H1 (cell line): ENCODE data around the gene MIR17HG. TPM values are rescaled to one million over a fixed set of nuclear protein-coding genes. Genes with fewer than 3 reads are reported as not detected.

Experiments
- CTCF ChIA-PET: fragments of 300-600 bp; sonication (Branson Sonifier 250); formaldehyde crosslinking; loops from one replicate; lab custom pipeline; 2021; ENCODE audit not compliant: partially characterized antibody; lab: Charles Lee
- POLR2A ChIA-PET: fragments of 300-600 bp; sonication (Branson Sonifier 250); formaldehyde crosslinking; loops from one replicate; lab custom pipeline; 2021; ENCODE audit warnings: inconsistent platforms; ENCODE audit not compliant: partially characterized antibody; lab: Charles Lee
- DNase-seq, 2 experiments: peaks; one replicate each; pipeline versions ENCODE4 v3.0.0 to v3.0.0-alpha.2; 2010 to 2022; ENCODE audit warnings: low spot score in 2 of 2, low read depth in 1 of 2, mixed read lengths in 1 of 2
- FAIRE-seq: peaks from 2 replicates; lab custom pipeline; 2011; peaks lifted over from hg19 to GRCh38; lab: Jason Lieb, UNC
- H2AFZ ChIP-seq: 2 replicates; pipeline ENCODE4 v1.8.1; 2012; ENCODE audit warnings: low read length, inconsistent platforms
- H2AK5ac ChIP-seq: 2 replicates; pipeline ENCODE4 v1.6.1; 2013; ENCODE audit warnings: low read depth, low read length
- H2BK120ac ChIP-seq: replicated peaks from 2 replicates; pipeline ENCODE3; 2013; ENCODE audit warnings: low read depth, low read length, inconsistent platforms
- H2BK12ac ChIP-seq: 2 replicates; pipeline ENCODE4 v1.6.1; 2013; ENCODE audit warnings: low read depth, low read length
- H2BK15ac ChIP-seq: 2 replicates; pipeline ENCODE4 v1.6.1; 2013; ENCODE audit warnings: low read length
- H2BK20ac ChIP-seq: 2 replicates; pipeline ENCODE4 v1.6.1; 2013; ENCODE audit warnings: low read length
- H2BK5ac ChIP-seq: 2 replicates; pipeline ENCODE4 v1.6.1; 2013; ENCODE audit warnings: low read depth, low read length
- H3K14ac ChIP-seq: 2 replicates; pipeline ENCODE4 v1.6.1; 2013; ENCODE audit warnings: inconsistent platforms; ENCODE audit not compliant: insufficient read length
- H3K18ac ChIP-seq: 2 replicates; pipeline ENCODE4 v1.6.1; 2013; ENCODE audit warnings: low read length; ENCODE audit errors: extremely low read depth
- H3K23ac ChIP-seq: 2 replicates; pipeline ENCODE4 v1.6.1; 2013; ENCODE audit warnings: inconsistent platforms; ENCODE audit not compliant: insufficient read length
- H3K23me2 ChIP-seq: 2 replicates; pipeline ENCODE4 v1.6.1; 2013; ENCODE audit warnings: low read depth, low read length
- H3K27ac ChIP-seq: 2 replicates; pipeline ENCODE4 v1.6.1; 2011; ENCODE audit warnings: low read depth, low read length, inconsistent platforms
- H3K27me3 ChIP-seq, 4 experiments: replicated peaks in 1 of 4; 1 replicate in 1 of 4; 2 replicates in 3 of 4; pipeline versions ENCODE4 v1.6.1 to v1.8.1; 2011 to 2013; ENCODE audit warnings: low read length in 3 of 4, mild to moderate bottlenecking in 3 of 4, inconsistent platforms in 2 of 4, mixed read lengths in 2 of 4, moderate library complexity in 1 of 4; ENCODE audit not compliant: control insufficient read depth in 3 of 4, insufficient read depth in 3 of 4; ENCODE audit errors: extremely low read depth in 1 of 4
- H3K36me3 ChIP-seq, 4 experiments: 2 replicates each; pipeline versions ENCODE4 v1.6.1 to v1.8.1; 2011 to 2013; ENCODE audit warnings: mild to moderate bottlenecking in 4 of 4, low read length in 3 of 4, moderate library complexity in 2 of 4, control low read depth in 1 of 4, inconsistent platforms in 1 of 4; ENCODE audit not compliant: insufficient read depth in 4 of 4, control insufficient read depth in 2 of 4
- H3K4ac ChIP-seq: replicated peaks from 2 replicates; pipeline ENCODE3; 2013; ENCODE audit warnings: low read length, low read depth, mixed read lengths, inconsistent platforms; ENCODE audit not compliant: insufficient read length
- H3K4me1 ChIP-seq, 4 experiments: replicated peaks in 1 of 4; 1 replicate in 1 of 4; 2 replicates in 3 of 4; pipeline versions ENCODE4 v1.6.1 to v1.8.1; 2011 to 2013; ENCODE audit warnings: low read length in 3 of 4, inconsistent platforms in 2 of 4, mixed read lengths in 1 of 4; ENCODE audit not compliant: insufficient read depth in 4 of 4, control insufficient read depth in 3 of 4
- H3K4me2 ChIP-seq, 2 experiments: 2 replicates each; pipeline versions ENCODE4 v1.6.1 to v1.8.1; 2011 to 2013; ENCODE audit warnings: low read depth in 2 of 2, low read length in 2 of 2, control low read depth in 1 of 2, inconsistent platforms in 1 of 2, mild to moderate bottlenecking in 1 of 2; ENCODE audit not compliant: insufficient read depth in 1 of 2
- H3K4me3 ChIP-seq, 4 experiments: fragments of 200-600, 300-600 bp in 1 of 4; sonication (generic), shearing (Covaris generic), sonication (Bioruptor Twin) in 1 of 4; 2 replicates each; pipeline versions ENCODE4 v1.5.1 to v1.8.1; 2011 to 2016; ENCODE audit warnings: low read length in 4 of 4, low read depth in 3 of 4, control low read depth in 2 of 4, inconsistent platforms in 2 of 4, mild to moderate bottlenecking in 2 of 4, mixed read lengths in 1 of 4, moderate library complexity in 1 of 4; ENCODE audit not compliant: insufficient read depth in 2 of 4; ENCODE audit errors: extremely low read depth in 1 of 4
- H3K56ac ChIP-seq: replicated peaks from 2 replicates; pipeline ENCODE3; 2013; ENCODE audit warnings: low read depth, mild to moderate bottlenecking, mixed read lengths, low read length, inconsistent platforms; ENCODE audit not compliant: insufficient read length
- H3K79me1 ChIP-seq: 2 replicates; pipeline ENCODE4 v1.6.1; 2013; ENCODE audit warnings: low read depth, low read length, control low read depth
- H3K79me2 ChIP-seq, 2 experiments: 2 replicates each; pipeline versions ENCODE4 v1.6.1 to v1.8.1; 2012 to 2013; ENCODE audit warnings: low read length in 2 of 2, mild to moderate bottlenecking in 2 of 2, inconsistent platforms in 1 of 2; ENCODE audit not compliant: insufficient read depth in 2 of 2, control insufficient read depth in 1 of 2
- H3K9ac ChIP-seq, 4 experiments: replicated peaks in 1 of 4; 1 replicate in 1 of 4; 2 replicates in 3 of 4; pipeline versions ENCODE4 v1.6.1 to v1.8.1; 2011 to 2013; ENCODE audit warnings: low read depth in 3 of 4, low read length in 3 of 4, control low read depth in 2 of 4, mild to moderate bottlenecking in 2 of 4, moderate library complexity in 2 of 4, inconsistent platforms in 1 of 4; ENCODE audit errors: extremely low read depth in 1 of 4
- H3K9me3 ChIP-seq, 2 experiments: 2 replicates each; pipeline versions ENCODE4 v1.6.1 to v1.8.1; 2012 to 2013; ENCODE audit warnings: mild to moderate bottlenecking in 2 of 2, moderate library complexity in 2 of 2, control low read depth in 1 of 2, inconsistent platforms in 1 of 2, low read depth in 1 of 2, low read length in 1 of 2, mixed read lengths in 1 of 2; ENCODE audit not compliant: insufficient read depth in 2 of 2
- H4K20me1 ChIP-seq, 2 experiments: replicated peaks in 1 of 2; 2 replicates each; pipeline versions ENCODE3 to v1.8.1; 2011 to 2013; ENCODE audit warnings: inconsistent platforms in 2 of 2, low read length in 2 of 2, mild to moderate bottlenecking in 1 of 2; ENCODE audit not compliant: insufficient read depth in 2 of 2, control insufficient read depth in 1 of 2
- H4K5ac ChIP-seq: 2 replicates; pipeline ENCODE4 v1.6.1; 2013; ENCODE audit warnings: low read length, low read depth, mixed read lengths, inconsistent platforms; ENCODE audit not compliant: insufficient read length
- H4K8ac ChIP-seq: 2 replicates; pipeline ENCODE4 v1.8.0; 2013; ENCODE audit warnings: mild to moderate bottlenecking, moderate library complexity, low read length, inconsistent platforms; ENCODE audit not compliant: insufficient read depth; ENCODE audit errors: extremely low read depth
- H4K91ac ChIP-seq: replicated peaks from 2 replicates; pipeline ENCODE3; 2013; ENCODE audit warnings: low read length, mixed read lengths, inconsistent platforms; ENCODE audit not compliant: insufficient read length
- ASH2L ChIP-seq: fragments of 200-600, 300-600 bp; sonication (generic); IDR thresholded peaks from one replicate; pipeline ENCODE4 v1.7.1; 2017; ENCODE audit warnings: low read length
- BACH1 ChIP-seq: IDR thresholded peaks from 2 replicates; pipeline ENCODE4 v1.6.1; 2012; ENCODE audit warnings: low read length, improper control_type of control experiment
- EZH2 ChIP-seq: fragments of 200-600 bp; sonication (generic); IDR thresholded peaks from 2 replicates; pipeline ENCODE4 v1.7.1; 2012; ENCODE audit warnings: low read depth, mild to moderate bottlenecking, moderate library complexity, low read length, inconsistent platforms; ENCODE audit not compliant: severe bottlenecking
- FOSL1 ChIP-seq: IDR thresholded peaks from 2 replicates; pipeline ENCODE4 v1.6.1; 2011; ENCODE audit warnings: mild to moderate bottlenecking, low read depth, low read length, moderate library complexity; ENCODE audit not compliant: insufficient read depth
- KDM5A ChIP-seq: fragments of 200-600 bp; IDR thresholded peaks from 2 replicates; pipeline ENCODE4 v1.7.1; 2012; ENCODE audit warnings: mild to moderate bottlenecking, low read length, inconsistent platforms, mixed read lengths
- RBBP5 ChIP-seq: IDR thresholded peaks from 2 replicates; pipeline ENCODE4 v1.7.1; 2012; ENCODE audit warnings: low read depth, mild to moderate bottlenecking, inconsistent platforms, low read length, moderate library complexity, borderline replicate concordance
- TAF1 ChIP-seq: IDR thresholded peaks from 2 replicates; pipeline ENCODE4 v1.6.1; 2011; ENCODE audit warnings: mild to moderate bottlenecking, low read depth, low read length
- TAF7 ChIP-seq: optimal IDR thresholded peaks from 2 replicates; pipeline ENCODE3; 2011; ENCODE audit warnings: low read depth, mild to moderate bottlenecking, inconsistent platforms, low read length, moderate library complexity, borderline replicate concordance
- TBP ChIP-seq: IDR thresholded peaks from 2 replicates; pipeline ENCODE4 v1.6.1; 2011; ENCODE audit warnings: low read depth, low read length, improper control_type of control experiment
- WGBS, 2 experiments: shearing (Covaris generic) in 1 of 2; methylation state at CpG; one replicate each; pipeline versions ENCODE4 v1.1.6 to v1.1.7; 2013 to 2015; ENCODE audit warnings: low lambda C conversion rate in 2 of 2, mixed read lengths in 2 of 2, inconsistent platforms in 1 of 2, low coverage in 1 of 2, missing lambda C conversion rate in 1 of 2; ENCODE audit not compliant: insufficient replicate concordance in 2 of 2, insufficient coverage in 1 of 2, insufficient read length in 1 of 2; ENCODE audit errors: extremely low coverage in 1 of 2, missing lambda C conversion rate in 1 of 2; 5-methylcytosine and 5-hydroxymethylcytosine counted together
- long read RNA-seq, 2 experiments: library from RNA in 1 of 2; library from capped mRNA in 1 of 2; stranded (forward); transcript quantifications; one replicate each; pipeline ENCODE4 v2.0.0, GENCODE V29; 2021; ENCODE audit warnings: inconsistent platforms in 1 of 2
- polyA minus RNA-seq, 3 experiments: library from RNA; depleted of rRNA, polyadenylated mRNA; stranded (reverse); fragments of >200 nt; gene quantifications; 1 replicate in 2 of 3; 2 replicates in 1 of 3; pipeline ENCODE4 v1.2.3, GENCODE V29; 2011
- polyA plus RNA-seq, 7 experiments: library from polyadenylated mRNA; depleted of rRNA in 3 of 7; stranded (reverse) in 5 of 7; unstranded in 2 of 7; fragments of >200 nt in 5 of 7; fragments of 200-250 nt in 2 of 7; gene quantifications; 1 replicate in 5 of 7; 2 replicates in 1 of 7; 4 replicates in 1 of 7; pipeline versions ENCODE4 v1.2.1 to v1.2.3, GENCODE V29; 2011 to 2013; ENCODE audit warnings: missing spikeins in 2 of 7, mixed read lengths in 2 of 7
- total RNA-seq: library from RNA; stranded (reverse); fragmentation: NEBNext Ultra II Directional; extraction: Animal tissue kit (Norgen Biotek cat#: 25700); gene quantifications from 2 replicates; pipeline ENCODE4 v1.2.1, GENCODE V29; 2021

The MIR17HG gene
- total RNA-seq, result 28.2 and 36.9 TPM in 2 replicates
- polyA plus RNA-seq (2011; rRNA removed), result 7.6 and 11.5 TPM in 2 replicates
- polyA plus RNA-seq (2011; cell fraction: cytosol; rRNA removed), result 15.6 TPM
- 22.8 TPM for polyA plus RNA-seq (2011; cell fraction: nucleus; rRNA removed)
- polyA plus RNA-seq (2012, experiment 1 of 2), result 6.7 to 18.2 TPM (median 7.5 TPM) in 4 replicates
- polyA plus RNA-seq (2012, experiment 2 of 2), result 0.84 TPM
- polyA plus RNA-seq (2013, experiment 1 of 2), result 20.9 TPM
- polyA plus RNA-seq (2013, experiment 2 of 2), result 16.5 TPM
- 24.9 and 26.4 TPM in 2 replicates for polyA minus RNA-seq (2011; rRNA and poly(A)+ RNA removed)
- polyA minus RNA-seq (2011; cell fraction: cytosol; rRNA and poly(A)+ RNA removed), result 6.1 TPM
- polyA minus RNA-seq (2011; cell fraction: nucleus; rRNA and poly(A)+ RNA removed), result 339 TPM
- long read RNA-seq, experiment 1, partial matches to known transcripts, result 0 of 4 reads
- long read RNA-seq, experiment 1, other reads (novel, unspliced or antisense), result 4 of 4 reads
- long read RNA-seq, experiment 2, result 0 reads

GRCh38 chr13:91347202-91347995, at the start of gene MIR17HG:
Gene MIR17HG, plus strand, starts transcription at chr13:91347687.
- Histone ChIP-seq H2AK5ac (no peak within 1 kb of the TSS), H3K4me2 (peak within 1 kb of the TSS; percentile 73 to 85), H2BK12ac (no peak within 1 kb of the TSS), H2BK15ac (no peak within 1 kb of the TSS), H3K79me1 (peaks cover 4% of the 10 kb centered on the region; the same call in 1 of the 2 replicates), H3K4ac (peak within 1 kb of the TSS; percentile 53), H3K18ac (peak within 1 kb of the TSS; percentile 43; the same call in 1 of the 2 replicates), H4K20me1 (peaks cover 14 to 16% of the 10 kb centered on the region in 2 experiments), H4K91ac (peak within 1 kb of the TSS; percentile 85), H3K23ac (no peak within 1 kb of the TSS), H2BK20ac (no peak within 1 kb of the TSS), H3K23me2 (peaks cover 2% of the 10 kb centered on the region; the same call in 1 of the 2 replicates), H4K8ac (peak within 1 kb of the TSS; percentile 99), H2BK120ac (no peak within 1 kb of the TSS), H3K9ac (peak within 1 kb of the TSS; percentile 77 to 100 (median 88)), H3K9me3 (no peaks in the 10 kb centered on the region), H3K56ac (peak within 1 kb of the TSS; percentile 46), H4K5ac (peak within 1 kb of the TSS; percentile 43), H3K14ac (no peak within 1 kb of the TSS), H3K4me3 (peak within 1 kb of the TSS; percentile 68 to 97 (median 78)), H3K27me3 (no peaks in the 10 kb centered on the region), H3K4me1 (peaks cover 0 to 9% (median 6%) of the 10 kb centered on the region in 4 experiments; a peak in 5 of 7 replicates), H3K27ac (peak within 1 kb of the TSS; percentile 96), H2BK5ac (peak within 1 kb of the TSS; percentile 69; the same call in 1 of the 2 replicates), H3K36me3 (peaks cover 13 to 35% (median 27%) of the 10 kb centered on the region in 4 experiments), H2AFZ (no peak within 1 kb of the TSS; the same call in 1 of the 2 replicates), H3K79me2 (peaks cover 13 to 43% of the 10 kb centered on the region in 2 experiments)
- DNase-seq (peak; percentile 63 to 90), FAIRE-seq (no peak)
- CTCF ChIA-PET, result interaction anchor here (0.7 to 1.0 kb wide), 2 partner anchors 34 to 35 kb away, joined by 5 to 6 read pairs; no protein-coding TSS in a partner anchor
- 2% methylated on average over 57 of the region's 103 CpGs; no CpG with 5 or more reads in 1 of the 2 experiments for WGBS, 2 experiments
- POLR2A ChIA-PET, result interaction anchor here (0.6 to 3.6 kb wide), 13 partner anchors 10 to 192 kb away, joined by 3 to 59 read pairs (median 4); no protein-coding TSS in a partner anchor
- TF ChIP-seq TAF7, result peak; percentile 97
- peak; percentile 96 for TF ChIP-seq TBP
- TF ChIP-seq FOSL1, result no peak
- peak; percentile 98 for TF ChIP-seq TAF1
- peak; percentile 74 for TF ChIP-seq RBBP5
- TF ChIP-seq EZH2, result no peak
- TF ChIP-seq KDM5A, result no peak
- TF ChIP-seq BACH1, result peak; percentile 68
- TF ChIP-seq ASH2L, result peak; percentile 70
